ENCODE data around the gene VWA3A.
A peak's percentile ranks its signal among the peaks of the same experiment; 100 is the strongest.
"Not testable (repeated sequence)": the region's sequence is repeated elsewhere in the genome, so short reads cannot be mapped to it uniquely, and the experiment has no call there.

The VWA3A gene

DNA sequence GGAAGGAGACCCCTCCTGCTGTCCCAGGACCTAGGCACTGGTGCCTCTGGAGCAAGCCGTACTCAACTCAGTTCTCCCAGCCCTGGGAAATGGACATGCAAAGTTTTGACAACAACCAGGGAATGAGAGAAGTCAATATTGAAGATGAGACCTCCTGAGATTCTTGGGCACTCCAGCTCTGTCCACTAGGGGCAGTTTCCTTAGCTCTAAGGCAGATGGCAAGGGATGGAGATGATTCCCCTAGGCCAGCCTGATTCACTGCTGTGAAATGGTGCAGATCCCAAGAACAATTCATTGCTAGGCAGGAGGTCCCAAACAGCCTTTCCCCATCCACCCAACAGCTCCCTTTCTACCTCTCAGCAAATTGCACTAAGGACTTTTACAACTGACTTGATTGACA, 49.4 kb downstream of the VWA3A start:
- DNase-seq = no peak

DNA sequence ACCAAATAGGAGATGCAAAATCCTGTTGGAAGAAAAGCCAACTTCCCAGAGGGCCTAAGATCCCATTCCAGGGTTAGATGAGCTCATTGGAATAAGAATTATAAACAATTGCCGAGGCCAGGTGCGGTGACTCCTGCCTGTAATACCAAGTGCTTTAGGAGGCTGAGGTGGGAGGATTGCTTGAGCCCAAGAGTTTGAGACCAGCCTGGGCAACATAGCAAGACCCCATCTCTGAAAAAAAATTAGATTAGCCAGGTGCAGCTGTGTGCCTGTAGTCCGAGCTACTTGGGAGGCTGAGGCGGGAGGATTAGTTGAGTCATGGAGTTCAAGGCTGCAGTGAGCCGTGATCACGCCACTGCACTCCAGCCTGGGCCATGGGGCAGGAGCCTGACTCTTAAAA, 52.2 kb downstream of the VWA3A start:
- DNase-seq = no peak

DNA sequence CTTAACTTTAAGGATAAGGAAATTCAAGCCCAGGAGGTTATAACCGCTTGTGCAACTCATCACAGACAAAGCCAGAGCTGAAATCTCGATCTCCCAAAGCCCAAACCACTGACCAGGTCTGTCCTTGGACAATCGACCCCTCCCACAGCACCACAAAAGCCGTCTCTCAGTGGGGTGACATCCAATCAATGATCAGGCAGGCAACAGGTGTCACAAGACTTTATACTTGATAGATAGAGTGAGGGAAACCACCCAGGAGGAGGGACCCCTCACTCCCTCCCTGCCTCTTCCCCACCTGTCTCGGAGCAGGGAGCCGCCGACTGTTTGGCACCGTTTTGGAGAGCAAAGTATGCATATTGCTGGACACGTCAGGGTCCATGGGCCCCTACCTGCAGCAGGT, 55.5 kb downstream of the VWA3A start:
- no peak for DNase-seq

DNA sequence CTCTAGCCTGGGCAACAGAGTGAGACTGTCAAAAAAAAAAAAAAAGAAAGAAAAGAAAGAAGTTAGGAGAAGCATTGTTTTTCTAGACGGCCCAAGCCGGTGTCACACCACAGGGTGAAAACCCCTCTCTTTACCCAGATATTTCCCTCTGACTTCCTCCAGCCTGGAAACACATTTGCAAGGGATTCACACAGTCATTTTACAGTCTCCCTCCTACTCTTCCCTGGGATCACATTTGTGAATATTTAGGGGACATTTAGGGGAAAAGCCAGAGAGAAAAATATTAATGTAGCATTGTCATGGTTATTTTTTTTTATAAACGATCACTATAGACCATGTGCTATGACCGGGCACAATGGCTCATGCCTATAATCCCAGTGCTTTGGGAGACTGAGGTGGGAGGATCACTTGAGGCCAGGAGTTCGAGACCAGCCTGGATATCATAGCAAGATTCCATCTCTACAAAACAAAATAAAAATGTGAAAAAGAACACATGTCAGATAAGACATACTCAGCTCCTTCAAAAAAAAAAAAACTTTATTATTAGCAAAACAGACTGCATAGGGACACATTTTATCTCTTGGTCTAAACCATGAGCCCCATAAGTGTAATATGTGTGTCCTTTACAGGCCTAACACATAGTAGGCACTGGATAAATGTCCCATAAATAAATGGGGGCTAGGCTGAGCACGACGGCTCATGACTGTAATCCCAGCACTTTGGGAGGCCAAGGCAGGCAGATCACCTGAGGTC, 59.1 kb downstream of the VWA3A start:
- DNase-seq = no peak

DNA sequence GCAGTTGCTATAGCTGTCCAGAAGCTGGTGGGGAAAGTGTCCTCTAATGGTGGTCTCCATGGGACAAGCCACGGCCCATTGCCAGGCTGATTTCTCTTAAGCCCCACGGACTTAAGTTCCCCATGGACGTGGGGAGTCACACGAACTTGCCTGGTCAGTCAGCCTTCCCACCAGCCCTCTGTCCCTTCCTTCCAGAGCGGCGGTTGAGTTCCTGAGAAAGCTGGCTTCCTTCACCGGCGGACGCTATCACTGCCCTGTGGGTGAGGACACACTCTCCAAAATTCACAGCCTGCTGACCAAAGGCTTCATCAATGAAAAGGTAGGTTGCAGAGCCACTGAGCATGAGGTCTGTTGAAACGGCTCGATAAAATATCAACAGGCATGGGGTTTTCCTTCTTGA, 60.0 kb downstream of the VWA3A start:
- DNase-seq = no peak

DNA sequence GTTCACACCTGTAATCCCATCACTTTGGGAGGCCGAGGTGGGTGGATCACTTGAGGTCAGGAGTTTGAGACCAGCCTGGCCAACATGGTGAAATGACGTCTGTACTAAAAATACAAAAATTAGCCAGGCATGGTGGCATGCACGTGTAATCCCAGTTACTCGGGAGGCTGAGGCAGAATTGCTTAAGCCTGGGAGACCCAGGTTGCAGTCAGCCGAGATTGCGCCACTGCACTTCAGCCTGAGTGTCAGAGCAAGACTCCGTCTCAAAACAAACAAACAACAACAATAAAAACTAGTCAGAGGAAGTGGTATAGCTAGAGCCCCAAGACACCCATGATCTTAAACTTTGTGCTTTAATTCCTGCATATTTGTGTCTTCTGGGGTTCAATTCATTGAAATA, 60.7 kb downstream of the VWA3A start:
- DNase-seq = not testable (repeated sequence)

DNA sequence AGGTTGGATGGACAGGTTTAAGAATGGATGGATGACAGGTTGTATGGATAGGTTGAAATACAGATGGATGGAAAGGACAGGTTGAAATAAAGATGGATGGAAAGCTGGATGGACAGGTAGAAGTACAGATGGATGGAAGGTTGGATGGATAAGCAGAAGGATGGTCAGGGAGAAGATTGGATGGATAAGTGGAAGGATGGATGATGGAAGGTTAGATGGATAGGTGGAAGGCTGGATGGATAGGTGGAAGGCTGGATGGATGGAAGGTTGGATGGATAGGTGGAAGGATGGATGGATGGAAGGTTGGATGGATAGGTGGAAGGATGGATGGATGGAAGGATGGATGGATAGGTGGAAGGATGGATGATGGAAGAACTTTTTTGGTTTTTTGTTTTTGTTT, 69.1 kb downstream of the VWA3A start:
- no peak for DNase-seq

DNA sequence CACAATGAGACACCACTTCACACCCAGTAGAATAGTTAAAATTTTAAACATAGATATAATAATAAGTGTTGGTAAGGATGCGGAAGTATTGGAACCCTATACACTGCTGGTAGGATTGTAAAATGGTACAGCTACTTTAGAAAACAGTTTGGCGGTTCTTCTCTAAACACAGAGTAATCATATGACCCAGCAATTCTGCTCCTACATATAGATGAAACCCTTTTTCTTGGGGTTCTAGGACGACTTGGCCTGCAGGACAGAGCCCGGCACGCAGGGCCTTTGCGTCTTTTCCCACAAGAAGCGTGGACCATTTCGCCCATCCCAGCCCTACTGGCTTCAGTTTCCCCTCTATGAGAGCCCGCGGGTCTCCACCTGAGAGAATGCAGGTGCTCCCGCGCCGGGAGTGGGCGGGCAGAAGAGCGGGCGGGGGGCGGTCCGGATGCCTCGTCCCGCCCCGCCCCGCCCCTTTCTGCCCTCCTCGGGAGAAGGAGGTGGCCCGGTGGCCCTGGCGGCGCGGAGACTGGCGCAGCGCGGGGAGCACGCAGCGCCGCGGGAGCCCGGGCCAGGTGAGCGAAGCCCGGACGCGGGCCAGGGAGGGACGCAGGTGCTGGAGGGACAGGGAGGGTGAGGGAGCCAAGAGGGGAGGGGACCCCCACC, 69.8 kb downstream of the VWA3A start, which contains the start of gene SDR42E2:
SDR42E2 (plus strand) TSS at position 508 of the 657 bp plus-strand sequence. CDS start 3,077 bp downstream, outside the sequence.
- peak; percentile 41 for DNase-seq

DNA sequence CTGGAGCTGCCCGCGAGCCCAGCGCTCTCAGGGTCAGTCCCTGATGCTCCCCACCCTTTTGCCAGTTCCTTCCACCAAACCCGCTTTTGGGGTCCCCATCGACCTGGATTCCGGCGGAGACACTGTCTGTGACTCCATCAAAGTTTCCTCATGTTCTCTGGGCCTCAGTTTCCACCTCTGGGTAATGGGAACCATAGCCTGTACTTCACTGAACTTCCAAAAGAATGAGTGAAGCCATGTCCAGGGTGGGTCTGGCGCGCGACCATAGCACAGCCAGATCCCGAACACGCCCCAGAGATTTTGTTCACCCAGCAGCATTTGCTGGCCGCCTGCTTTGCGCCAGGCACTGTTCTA, 70.3 kb downstream of the VWA3A start:
- no peak for DNase-seq

DNA sequence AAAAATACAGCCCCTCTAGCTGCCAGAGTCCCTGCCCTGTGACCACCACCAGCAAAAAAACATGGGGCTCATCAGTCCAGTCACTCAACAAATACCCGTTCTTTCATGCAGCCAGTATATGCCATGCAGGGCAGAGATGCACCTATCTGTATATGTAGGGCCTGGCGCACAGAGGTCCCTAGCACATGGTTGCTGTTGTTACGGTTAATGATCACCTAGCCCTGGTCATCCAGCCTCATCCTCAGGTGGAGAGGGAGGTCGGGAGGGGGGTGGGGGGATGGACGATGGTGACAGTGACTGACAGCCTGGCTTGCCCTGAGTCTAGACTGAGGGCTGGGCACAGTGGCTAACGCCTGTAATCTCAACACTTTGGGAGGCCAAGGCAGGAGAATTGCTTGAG, 71.5 kb downstream of the VWA3A start:
- DNase-seq = no peak

DNA sequence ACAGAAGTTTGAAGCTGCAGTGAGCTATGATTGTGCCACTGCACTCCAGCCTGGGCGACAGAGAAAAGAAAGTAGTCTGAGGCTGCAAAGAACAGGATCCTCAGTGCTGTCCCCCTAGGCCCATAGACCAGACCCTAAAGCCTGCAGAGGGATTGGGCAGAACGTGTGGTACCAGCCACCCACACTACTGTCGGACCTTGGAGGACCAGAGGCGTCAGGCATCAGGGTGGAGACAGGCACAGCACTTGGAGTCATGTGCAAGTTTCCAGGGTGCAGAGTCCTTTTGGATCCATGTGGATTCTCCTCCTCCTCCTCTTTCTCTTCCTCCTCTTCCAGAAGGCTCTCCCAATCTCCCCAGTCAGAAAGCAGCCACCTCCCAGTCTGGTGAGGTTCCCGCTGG, 72.1 kb downstream of the VWA3A start:
- no peak for DNase-seq

DNA sequence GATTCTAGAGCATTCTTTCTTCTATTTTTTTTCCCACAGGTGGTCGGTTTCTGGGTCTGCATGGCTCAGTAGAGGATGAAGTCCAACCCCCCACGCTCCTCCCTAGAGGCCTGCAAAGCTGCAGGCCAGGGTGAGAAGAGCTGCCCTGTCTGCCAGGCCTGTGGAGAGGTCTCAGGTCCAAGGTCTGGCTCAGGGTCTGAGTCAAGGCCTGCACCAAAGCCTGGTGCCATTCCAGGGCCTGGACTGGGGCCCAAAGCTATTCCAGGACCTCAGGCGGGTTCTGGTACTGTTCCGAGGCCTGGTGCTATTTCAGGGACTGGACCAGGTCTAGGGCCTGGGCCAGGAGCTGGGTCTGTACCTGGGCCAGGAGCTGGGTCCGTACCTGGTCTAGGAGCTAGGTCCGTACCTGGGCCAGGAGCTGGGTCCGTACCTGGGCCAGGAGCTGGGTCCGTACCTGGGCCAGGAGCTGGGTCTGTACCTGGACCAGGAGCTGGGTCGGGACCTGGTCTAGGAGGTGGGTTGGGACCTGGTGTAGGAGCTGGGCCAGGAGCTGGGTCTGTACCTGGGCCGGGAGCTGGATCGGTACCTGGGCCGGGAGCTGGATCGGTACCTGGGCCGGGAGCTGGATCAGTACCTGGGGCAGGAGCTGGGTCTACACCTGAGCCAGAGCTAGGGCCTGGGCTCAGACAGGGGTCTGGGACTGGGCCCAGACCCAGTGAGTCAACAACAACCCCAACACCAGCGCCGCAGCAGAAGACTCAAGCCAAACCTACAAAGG, 73.4 kb downstream of the VWA3A start:
- no peak for DNase-seq

DNA sequence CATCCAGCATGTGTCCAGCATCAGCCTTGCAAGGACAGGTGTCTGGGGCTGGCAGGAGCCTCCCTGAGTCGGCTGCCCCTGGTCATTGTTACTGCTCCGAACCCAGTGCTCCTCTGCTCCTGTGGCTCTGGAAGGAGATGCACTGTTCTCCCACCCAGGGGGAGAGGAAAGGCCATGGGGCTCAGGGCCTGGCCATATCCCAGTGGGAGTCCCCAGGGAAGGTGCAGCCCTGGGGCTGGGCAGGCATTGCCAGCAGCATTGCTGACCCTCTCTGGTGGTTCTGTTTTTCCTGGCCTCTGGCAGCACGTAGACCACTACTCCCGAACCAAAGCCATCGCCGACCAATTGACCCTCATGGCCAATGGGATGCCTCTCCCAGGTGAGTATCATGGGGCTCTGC, 79.6 kb downstream of the VWA3A start:
- no peak for DNase-seq

DNA sequence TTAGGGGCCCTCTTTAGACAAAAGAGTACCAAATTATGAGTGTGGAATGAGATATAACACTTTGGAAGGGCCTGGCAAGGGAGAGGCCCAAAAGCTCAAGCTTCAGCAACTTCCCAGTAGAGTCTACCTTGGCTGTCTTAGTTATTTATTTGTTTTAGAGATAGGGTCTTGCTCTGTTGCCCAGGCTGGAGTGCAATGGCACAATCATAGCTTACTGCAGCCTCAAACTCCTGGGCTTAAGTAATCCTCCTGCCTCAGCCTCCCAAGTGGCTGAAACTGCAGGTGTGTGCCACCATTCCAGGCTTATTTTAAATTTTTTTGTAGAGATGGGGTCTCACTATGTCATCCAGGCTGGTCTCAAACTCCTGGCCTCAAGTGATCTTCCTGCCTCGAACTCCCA, 80.3 kb downstream of the VWA3A start:
- DNase-seq = not testable (repeated sequence)

DNA sequence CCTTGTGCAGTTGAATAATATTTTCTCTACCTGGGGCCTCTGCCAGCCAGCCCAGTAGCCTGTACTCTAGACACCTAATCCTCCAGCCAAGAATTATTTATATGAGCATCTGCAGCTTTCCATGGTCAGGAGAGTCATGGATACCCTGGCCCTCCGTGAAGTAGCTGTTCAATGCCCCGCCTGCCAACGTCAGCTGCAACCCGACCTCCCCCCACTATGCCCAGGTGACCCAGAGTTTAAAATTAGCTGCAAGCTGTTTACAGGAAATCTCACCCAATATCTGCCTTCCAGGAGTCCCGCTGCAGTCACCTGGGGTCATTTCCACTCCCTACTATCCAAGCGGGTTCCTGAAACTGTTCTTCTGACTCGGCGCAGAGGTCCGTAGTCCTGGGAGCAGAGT, 82.3 kb downstream of the VWA3A start:
- no peak for DNase-seq

DNA sequence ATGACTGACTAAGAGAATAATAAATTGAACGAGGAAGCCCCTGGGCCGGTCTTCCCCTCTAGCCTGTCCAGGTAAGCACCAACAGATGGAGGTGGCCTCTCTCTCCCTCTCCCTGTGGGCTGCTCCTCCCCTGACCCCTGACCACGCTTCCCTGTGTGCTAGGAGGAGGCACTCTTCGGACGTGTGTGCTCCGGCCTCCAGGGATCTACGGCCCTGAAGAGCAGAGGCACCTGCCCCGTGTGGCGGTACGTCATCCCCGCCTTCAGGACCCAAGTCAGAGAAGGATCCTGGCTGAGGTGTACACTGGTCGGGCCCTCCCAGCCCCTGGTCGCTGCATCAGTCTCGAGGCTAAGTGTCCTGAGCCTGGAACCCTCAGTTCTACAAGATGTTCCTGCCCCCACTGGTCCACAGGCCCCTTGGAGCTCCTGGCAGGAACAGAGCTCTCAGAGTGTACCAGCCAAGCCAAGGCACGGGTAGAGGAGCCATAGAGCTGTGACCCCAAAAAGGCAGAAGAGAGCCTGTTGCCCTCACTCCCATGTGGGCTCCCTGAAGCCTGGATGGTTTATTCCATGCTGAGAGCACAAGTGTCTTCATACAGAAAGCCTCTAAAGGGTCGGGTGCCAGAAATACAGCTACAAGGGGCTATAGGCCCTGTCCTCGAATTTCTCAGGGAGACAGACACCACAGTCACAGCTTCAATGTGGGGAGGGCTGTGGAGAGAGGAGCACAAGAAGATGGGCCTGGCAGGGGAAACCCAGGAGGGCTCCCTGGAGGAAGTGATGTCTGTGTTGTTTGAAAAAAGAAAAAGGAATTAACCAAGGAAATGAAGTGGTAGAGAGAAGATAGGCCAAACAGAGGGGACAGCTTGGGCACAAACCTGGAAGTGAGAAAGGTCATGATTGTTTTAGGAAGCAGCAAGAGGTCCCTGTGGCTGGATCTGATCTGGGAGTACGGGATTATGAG, 85.9 kb downstream of the VWA3A start:
- no peak for DNase-seq

DNA sequence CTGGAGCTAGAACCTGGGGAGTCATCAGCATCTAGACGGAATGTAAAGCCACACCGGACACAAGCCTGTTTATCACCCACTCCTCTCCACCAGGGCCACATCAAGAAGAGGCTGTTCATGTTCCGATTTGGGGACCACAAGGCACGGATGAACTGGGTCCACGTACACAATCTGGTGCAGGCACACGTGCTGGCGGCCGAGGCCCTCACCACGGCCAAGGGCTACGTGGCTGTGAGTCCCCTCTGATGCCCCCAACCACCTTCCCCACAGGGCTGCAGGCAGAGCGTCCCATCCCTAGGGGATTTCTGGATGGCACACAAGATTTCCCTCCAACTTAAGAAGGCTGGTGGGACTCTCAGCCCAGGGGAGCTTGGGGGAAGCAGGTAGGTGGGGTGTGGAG, 89.1 kb downstream of the VWA3A start:
- DNase-seq = no peak

DNA sequence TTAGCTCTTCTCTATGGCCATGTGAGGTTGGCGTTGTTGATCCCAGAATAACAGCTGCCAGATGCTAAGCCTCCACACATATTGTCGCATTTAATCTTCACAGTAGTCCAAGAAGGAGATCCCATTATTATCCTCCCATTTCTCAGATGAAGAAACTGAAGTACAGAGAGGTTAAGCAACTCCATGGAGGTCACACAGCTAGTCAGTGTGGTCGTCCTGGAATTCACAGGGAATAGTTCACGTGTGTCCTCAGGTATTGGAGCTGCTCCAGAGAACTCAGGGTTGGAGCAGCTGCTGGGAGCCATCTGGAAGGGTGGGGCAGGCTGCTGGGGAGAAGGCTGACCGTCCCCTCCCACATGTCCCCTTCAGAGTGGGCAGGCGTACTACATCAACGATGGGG, 89.5 kb downstream of the VWA3A start:
- no peak for DNase-seq

DNA sequence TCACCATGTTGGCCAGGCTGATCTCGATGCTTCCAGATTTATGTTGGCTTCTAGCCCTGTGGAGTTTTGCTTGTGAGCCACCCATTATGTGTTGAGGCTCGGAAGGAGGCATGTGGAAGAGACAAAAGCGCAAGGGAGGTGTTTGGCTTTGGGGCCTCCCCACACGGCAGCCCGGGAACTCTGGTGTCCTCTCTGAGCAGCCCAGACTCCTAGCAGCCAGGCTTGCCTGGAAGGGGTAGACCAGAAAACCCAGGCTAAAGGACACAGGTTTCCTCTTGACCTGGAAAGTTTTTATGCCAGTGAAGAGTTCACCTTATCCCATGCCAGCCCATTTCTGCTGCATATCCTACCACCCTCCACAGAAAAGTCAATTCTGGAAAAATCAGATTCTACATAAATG, 91.0 kb downstream of the VWA3A start:
- DNase-seq = no peak

DNA sequence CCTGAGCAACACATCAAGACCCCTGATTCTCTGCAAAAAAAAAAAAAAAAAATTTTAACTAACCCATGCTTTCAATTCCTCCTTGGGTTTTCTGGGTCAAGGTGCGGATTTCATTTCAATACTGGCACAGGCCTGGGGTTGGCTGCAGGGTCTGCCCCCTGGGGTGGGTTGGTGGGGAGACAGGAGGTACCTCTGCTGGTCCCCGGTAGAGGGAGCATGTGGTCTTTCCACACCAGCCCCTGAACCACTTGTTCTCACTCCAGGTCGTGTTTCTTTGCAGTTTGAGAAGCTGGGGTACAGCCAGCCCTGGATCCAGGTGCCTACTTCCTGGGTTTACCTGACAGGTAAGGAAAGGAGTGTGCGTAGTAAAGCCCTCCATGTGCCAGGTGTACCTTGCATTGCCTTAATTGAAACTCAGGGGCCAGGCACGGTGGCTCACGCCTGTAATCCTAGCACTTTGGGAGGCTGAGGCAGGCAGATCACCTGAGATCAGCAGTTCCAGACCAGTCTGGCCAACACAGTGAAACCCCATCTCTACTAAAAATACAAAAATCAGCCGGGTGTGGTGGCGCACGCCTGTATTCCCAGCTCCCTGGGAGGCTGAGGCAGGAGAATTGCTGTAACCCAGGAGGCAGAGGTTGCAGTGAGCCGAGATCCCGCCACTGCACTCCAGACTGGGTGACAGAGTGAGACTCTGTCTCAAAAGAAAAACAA, 91.7 kb downstream of the VWA3A start:
- no peak for DNase-seq

DNA sequence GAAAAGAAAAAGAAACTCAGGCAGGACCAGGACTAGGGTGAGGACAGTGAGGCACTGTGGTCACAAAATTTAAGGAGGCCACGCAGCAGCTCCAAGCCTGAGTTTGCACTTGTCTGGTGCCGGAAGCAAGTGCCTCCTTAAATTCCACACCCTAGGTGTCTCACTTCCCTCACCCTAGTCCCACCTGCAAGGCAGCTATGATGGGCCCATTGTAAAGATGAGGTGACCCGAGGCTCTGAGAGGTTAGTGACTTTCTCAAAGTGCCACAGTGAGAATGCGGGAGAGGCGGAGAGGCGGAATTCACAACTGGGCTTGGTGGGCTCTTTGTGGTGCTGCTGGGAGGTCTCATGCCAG, 92.3 kb downstream of the VWA3A start:
- no peak for DNase-seq

DNA sequence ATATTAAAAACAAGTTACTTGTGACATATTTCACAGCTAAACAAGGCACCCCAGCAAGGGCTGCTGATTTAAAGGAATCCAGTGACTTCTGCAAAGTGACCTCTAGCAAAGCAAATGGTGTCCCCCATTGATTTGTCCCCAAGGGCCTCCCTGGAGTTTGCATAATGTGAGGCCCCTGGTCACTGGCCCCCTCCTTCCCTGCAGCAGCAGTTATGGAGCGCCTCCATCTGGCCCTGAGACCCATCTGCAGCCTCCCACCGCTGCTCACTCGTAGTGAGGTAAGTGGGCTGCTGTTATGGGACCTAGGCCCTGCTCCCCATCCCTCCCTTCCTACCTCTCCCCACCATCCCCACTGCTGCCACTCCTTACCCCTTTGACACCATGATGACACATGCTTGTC, 94.2 kb downstream of the VWA3A start:
- DNase-seq = no peak

Measured in activated T-cell treated with anti-CD3 and anti-CD28 coated beads for 4 hours (primary cell).